ENCODE results near the gene MLLT1.

MLLT1 gene

GRCh38 chr19:6220385-6221191 lies 59.2 kb downstream of the MLLT1 start:
- DNase-seq, result no peak

GRCh38 chr19:6219586-6220290 lies 60.0 kb downstream of the MLLT1 start:
- DNase-seq, result no peak

GRCh38 chr19:6219147-6219525 lies 60.6 kb downstream of the MLLT1 start:
- no peak for DNase-seq

GRCh38 chr19:6218491-6219146 lies 61.2 kb downstream of the MLLT1 start:
- DNase-seq, result peak; percentile 80

- no peak for DNase-seq
These were observed 61.9 kb downstream of the MLLT1 start for GRCh38 chr19:6217752-6218334.

GRCh38 chr19:6216996-6217751 lies 62.6 kb downstream of the MLLT1 start:
- no peak for DNase-seq

- DNase-seq, result no peak
These were observed 63.4 kb downstream of the MLLT1 start for GRCh38 chr19:6216236-6216995.

- no peak for DNase-seq
These were observed 64.0 kb downstream of the MLLT1 start for GRCh38 chr19:6215701-6216235.

GRCh38 chr19:6214881-6215541 lies 64.8 kb downstream of the MLLT1 start:
- DNase-seq, result no peak

GRCh38 chr19:6213696-6214641 lies 65.8 kb downstream of the MLLT1 start:
- no peak for DNase-seq

GRCh38 chr19:6213266-6213595 lies 66.5 kb downstream of the MLLT1 start:
- no peak for DNase-seq

GRCh38 chr19:6212403-6213265 lies 67.1 kb downstream of the MLLT1 start:
- no peak for DNase-seq

GRCh38 chr19:6211632-6212402 lies 68.0 kb downstream of the MLLT1 start:
- DNase-seq, result no peak

- no peak for DNase-seq
These were observed 68.8 kb downstream of the MLLT1 start for GRCh38 chr19:6210721-6211600.

- no peak for DNase-seq
These were observed 69.7 kb downstream of the MLLT1 start for GRCh38 chr19:6210091-6210490.

GRCh38 chr19:6209680-6210079 lies 70.1 kb downstream of the MLLT1 start:
- no peak for DNase-seq

- DNase-seq, result no peak
These were observed 70.5 kb downstream of the MLLT1 start for GRCh38 chr19:6209233-6209632.

Measured in activated CD4-positive, alpha-beta T cell treated with anti-CD3 and anti-CD28 coated beads, Interleukin-2, amount 50 U/mL, for 1 hour (primary cell).